Dermis blood vessel endothelial cell (primary cell): Measurements from ENCODE around the gene MAP2K7. TPM values are rescaled to one million over a fixed set of nuclear protein-coding genes. Genes with fewer than 3 reads are reported as not detected.
"Not testable (repeated sequence)": the region's sequence is repeated elsewhere in the genome, so short reads cannot be mapped to it uniquely, and the experiment has no call there.

ENCODE experiments used
- DNase-seq: peaks from one replicate; pipeline ENCODE4 v3.0.0; 2010
- total RNA-seq: library from RNA; depleted of rRNA; stranded (reverse); fragments of >200 nt; gene quantifications from 2 replicates; pipeline ENCODE4 v1.2.3, GENCODE V29; 2014

The MAP2K7 gene
- 10.4 and 18.8 TPM in 2 replicates for total RNA-seq

DNA sequence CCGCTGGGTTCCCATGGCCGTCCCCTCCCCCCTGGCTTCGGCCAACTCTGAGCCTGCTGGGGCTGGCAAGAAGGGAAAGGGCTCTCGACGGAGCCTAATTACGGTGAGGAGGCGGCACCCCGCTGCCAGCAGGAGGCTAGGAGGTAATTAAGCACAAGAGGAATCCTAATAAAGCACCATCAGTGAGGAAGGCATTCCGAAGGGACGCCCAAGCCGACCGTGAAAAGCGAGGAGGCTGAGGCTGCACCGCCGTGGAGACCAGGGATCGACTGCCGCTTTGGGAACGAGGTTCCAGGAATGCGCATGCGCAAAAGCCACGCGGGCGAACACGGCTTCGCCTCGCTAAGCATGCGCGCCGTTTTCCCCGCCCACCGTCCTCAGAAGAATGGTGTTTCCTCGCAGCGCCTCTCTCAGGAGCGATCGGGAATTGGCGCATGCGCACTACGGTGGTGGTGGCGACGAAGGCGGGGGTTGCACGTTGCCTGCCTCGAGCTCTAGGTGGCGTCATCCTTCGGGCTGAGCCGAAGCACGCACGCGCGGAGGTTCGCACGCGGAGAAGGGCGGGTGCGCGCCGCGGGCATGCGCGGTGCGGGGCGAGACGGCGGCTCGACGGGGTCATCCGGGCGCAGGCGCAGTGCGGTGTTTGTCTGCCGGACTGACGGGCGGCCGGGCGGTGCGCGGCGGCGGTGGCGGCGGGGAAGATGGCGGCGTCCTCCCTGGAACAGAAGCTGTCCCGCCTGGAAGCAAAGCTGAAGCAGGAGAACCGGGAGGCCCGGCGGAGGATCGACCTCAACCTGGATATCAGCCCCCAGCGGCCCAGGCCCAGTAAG is at the start of gene MAP2K7:
TSS of gene MAP2K7 (plus strand) at position 634 of the 830 bp plus-strand sequence. CDS start at position 702, 68 bp downstream.
- peak; percentile 100 for DNase-seq

DNA sequence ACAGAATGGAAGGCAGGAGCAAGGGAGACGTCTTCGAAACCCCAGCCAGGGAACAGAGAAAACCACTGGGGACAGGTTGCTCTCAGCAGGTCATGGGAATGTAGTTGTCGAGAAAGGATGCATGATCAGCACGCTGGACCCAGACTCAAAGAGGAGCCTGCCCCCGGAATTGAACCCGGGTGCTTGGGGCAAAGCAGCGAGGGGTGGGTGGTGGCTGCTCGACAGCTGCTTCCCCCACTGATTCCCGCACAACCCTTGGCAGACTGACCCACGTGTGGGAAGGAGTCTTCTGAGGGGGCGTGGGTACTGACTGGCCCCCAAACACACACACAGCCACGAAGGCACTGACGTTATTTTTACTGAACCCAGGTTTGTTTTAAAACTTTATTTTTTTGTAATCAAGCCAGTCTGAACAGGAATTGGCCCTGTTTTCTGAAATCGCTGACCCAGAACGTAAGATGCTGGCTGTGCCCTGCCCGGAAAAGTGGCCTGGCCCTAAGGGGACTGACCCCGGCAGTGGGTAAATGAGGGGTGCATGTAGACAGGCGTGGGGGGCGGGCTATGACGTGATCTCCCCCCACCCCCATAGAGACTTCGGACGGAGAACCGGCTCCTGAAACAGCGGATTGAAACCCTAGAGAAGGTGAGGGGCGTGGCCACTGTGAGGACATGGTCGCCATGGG is 48.1 kb upstream of the MAP2K7 start:
- DNase-seq: no peak

DNA sequence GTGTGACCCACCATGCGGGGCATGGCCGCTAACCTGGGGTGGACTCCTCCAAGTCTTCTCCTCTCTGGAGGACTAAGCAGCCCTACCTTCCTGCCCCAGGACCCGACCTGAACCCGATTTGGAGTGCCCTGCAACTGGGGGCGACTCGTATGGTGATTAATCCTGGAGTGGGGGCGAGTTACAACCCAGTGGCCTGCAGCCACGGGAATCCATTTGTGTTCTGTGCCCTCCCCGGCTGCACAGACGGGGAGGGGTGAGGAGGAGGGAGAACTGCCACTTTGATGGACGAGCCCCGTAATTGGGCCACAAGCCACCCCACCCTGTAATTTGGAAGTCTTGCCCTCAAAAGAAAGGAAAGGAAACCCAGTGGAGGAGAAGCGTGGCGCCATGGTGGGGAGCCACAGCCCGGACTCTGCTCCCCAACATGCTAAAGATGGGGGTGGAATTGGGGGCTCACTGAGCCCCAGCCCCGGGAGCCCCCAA is 47.5 kb upstream of the MAP2K7 start:
- no peak for DNase-seq

DNA sequence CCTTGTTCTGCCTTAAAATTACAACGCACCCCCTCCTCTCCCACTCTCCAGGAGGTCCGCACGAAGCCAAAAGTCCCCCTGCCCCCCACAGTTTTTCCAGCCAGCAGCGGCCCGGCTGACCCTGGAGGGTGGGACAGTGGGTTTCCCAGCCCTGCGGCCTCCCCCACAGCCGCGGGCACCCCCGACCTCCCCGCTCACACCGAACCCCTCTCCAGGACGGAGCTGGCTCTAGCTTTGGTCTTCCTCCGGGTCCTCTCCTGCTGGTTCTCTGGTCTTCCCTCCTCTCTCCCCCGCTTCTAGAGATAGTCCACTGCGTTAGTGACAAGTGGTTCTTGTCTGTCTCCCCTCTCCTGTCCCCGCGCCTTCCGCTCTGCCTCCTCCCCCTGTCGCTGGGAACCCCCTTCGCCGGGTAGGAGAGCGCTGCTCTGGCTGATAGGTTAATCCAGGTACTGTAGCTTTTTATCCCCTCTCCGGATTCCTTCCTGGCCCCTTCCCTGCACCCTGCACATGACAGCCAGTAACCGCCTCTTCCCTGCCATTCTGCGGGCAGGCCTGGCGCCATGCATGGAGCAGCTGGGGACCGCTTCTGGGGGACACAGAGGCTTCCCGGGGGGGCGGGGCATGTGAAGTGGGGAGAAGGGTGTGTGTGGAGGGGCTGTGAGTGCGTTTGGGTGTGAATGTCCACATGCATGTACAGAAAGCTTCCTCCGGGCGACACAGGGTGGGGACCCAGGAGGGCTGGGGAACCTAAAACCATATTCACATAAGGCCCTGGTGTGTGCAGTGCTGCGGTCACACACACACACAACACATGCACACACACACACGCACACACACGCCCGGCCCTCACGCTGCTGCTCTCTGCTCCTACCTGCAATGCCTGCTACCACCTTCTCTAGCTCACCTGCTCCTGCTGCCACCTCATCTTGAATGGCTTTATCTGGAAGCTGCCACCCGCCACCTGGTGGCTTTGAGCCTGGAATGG is 46.7 kb upstream of the MAP2K7 start:
- DNase-seq: no peak

DNA sequence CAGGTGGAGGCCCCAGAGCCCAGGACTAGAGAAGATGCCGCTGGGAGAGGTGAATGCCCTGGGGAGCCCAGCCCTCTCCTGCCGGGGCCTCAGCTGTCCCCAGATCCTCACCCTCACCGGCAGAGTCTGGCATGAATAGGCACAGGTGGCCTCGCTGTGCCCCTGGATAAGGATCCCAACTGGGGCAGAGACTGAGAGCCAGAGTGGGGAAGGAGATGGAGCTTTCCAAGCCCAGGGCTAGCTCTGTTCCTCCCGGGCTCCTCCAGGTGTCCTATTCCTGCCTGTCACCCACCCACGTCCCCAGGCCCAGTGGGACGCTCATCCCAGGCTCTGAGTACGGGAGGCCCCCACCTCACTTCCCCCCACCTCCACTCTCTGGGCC is 46.0 kb upstream of the MAP2K7 start:
- DNase-seq: no peak

DNA sequence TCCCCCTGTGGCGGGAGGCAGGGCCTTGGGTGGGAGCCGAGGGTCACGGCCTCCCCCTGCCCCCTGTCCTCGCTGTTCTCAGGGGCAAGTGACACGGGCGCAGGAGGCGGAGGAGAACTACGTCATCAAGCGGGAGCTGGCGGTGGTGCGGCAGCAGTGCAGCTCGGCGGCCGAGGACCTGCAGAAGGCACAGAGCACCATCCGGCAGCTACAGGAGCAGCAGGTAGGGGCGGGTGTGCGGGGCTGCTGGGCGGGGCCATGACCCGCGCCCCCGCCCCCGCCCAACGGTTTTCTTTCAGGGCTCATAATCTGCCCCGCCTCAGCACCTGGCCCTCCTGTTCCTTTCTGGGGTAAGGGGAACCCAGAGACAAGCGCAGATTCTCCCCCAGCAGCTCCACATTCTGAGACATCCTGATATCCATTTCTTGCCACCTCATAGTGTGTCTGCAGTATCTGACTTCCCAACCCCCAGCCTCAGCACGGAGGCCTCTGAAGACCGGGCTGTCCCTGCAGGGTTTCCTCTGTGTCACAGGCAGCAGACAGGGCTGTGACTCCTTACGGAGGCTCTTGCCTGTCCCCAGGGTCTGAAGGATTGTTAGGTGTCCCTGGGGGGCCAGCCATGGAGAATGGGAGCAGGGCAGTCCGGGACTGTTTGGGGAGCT is 45.4 kb upstream of the MAP2K7 start:
- no peak for DNase-seq

DNA sequence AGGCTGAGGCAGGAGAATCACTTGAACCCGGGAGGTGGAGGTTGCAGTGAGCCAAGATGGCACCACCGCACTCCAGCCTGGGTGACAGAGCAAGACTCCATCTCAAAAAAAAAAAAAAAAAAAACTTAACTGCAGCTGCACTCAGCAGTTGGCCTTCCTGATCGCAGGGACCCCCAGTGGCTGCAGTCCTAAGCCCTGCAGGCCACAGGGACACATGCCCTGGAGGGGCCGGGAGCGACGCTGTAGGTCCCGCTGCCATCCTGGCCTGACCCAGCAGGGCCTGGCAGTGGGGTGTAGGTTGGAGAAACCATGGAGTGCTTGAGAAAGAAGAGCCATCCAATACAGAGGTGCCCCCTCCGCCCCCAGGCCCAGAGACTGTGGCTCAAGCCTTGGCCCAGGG is 44.6 kb upstream of the MAP2K7 start:
- not testable (repeated sequence) for DNase-seq

DNA sequence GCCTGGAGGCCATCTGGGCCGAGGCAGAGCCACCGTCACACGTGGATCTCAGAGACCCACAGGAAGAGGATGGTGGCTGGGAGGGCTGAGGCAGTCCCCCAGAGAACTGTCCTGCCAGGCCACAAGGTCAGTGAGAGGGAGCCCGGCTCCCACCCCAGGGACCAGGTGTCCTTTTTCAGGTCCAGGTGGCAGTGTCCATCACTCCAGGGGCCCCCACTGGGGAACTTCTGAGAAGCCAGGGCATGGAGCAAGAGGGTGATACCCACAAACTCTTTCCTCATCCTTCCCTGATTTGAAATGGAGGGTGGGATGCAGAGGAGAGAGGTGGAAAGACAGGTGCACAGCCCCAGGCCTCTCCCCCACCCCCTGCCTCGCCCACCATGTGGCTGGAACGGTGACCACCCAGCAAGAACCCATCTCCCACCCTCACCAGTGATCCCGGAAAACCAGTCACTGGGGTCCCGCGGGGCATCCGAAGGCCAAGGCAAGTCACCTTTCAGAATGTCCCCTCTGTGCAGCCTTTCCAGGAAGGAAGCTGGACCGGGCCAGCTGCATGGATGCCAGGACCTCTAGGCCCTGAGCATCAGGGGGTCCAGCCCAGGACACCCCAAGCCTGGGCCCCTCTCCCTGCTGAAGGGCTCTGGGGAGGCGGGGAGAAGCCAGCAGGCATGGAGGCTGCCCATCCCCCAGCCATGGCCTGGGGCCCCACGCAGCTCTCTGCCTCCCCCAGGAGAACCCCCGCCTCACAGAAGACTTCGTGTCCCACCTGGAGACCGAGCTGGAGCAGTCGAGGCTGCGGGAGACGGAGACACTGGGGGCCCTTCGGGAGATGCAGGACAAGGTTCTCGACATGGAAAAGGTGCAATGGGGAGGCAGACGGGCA is 43.6 kb upstream of the MAP2K7 start:
- no peak for DNase-seq

DNA sequence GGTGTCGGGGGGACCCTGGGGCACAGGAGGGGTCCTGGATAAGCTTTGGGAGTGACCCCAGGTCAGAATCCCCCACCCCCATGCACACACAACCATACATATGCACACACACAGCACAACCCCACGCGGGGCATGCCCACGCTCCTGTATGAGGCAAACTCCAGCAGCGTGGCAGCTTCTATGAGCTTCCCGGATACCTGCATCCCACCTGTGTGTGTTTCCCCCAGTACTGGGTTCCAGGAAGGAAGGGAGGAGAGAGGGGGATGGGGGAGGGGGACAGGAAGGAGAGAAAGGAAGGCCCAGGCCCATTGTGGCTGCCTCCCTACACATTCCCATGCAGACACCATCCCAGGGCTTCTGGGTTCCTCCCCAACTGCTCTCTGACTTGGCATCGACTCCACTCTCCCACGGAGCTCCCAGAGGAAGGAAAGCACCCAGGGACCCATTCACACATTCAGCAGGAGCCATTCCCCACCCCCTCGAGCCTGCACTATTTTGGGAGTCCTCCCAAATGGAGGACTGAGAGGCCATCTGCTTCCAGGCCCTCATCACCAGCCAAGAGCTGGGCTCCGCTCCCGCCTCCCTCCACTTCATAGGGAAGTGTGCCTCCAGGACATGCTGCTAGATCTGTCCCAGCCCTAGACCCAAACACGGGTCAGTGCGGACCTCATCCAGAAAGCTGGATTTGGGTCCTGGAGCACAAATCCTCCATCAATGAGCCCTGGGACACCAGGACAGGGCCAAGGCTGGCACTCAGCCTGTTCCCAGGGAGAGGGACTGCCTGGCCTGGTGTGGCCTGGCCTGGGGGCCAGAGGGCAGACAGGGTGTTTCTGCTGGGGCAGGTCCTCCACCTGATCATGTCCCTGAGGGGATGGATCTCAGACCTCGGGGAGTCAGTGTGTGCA is 42.7 kb upstream of the MAP2K7 start:
- DNase-seq: no peak

DNA sequence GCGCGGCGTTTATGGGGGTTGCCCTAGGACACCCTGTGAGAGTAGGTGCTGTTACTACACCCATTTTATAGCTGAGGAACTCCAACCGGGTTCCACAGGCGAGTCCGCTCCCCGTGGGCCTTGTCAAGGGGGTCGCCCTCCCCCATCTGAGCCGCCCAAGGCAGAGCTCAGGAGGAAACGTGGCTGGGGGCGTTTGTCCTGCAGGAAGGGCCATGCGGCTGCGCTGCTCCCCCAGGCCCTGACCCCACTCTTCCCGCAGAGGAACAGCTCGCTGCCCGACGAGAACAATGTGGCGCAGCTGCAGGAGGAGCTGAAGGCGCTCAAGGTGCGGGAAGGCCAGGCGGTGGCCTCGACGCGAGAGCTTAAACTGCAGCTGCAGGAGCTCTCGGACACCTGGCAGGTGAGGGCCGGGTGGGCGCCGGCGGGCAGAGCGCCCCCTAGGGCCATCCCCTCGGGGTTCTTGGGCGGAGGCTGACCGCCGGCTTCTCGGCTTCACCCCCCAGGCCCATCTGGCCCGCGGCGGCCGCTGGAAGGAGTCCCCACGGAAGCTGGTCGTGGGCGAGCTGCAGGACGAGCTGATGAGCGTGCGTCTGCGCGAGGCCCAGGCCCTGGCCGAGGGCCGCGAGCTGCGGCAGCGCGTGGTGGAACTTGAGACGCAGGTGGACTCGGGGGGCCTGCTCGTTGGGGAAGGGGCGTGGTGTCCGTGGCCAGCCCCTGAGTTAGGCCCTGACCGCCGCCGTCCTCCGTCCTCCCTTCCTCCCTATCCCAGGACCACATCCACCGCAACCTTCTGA is 41.9 kb upstream of the MAP2K7 start:
- DNase-seq: peak; percentile 13

DNA sequence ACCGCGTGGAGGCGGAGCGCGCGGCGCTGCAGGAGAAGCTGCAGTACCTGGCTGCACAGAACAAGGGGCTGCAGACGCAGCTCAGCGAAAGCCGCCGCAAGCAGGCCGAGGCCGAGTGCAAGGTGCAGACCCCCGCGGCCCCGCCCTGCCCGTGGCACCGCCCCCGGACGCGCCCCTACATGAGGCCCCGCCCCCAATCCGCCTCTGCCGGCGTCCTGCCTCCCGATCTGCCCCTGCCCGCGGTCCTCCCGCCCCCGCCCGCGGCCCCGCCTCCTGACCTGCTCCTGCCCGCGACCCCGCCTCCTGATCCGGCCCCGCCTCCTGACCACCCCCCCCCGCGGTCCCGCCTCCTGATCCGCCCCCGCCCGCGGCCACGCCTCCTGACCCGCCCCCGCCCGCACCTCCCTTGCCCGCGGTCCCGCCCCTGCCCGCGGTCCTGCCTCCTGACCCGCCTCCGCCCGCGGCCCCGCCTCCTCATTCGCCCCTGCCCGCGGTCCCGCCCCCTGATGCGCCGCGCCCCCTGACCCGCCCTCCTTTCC is 41.2 kb upstream of the MAP2K7 start:
- DNase-seq: peak; percentile 73

DNA sequence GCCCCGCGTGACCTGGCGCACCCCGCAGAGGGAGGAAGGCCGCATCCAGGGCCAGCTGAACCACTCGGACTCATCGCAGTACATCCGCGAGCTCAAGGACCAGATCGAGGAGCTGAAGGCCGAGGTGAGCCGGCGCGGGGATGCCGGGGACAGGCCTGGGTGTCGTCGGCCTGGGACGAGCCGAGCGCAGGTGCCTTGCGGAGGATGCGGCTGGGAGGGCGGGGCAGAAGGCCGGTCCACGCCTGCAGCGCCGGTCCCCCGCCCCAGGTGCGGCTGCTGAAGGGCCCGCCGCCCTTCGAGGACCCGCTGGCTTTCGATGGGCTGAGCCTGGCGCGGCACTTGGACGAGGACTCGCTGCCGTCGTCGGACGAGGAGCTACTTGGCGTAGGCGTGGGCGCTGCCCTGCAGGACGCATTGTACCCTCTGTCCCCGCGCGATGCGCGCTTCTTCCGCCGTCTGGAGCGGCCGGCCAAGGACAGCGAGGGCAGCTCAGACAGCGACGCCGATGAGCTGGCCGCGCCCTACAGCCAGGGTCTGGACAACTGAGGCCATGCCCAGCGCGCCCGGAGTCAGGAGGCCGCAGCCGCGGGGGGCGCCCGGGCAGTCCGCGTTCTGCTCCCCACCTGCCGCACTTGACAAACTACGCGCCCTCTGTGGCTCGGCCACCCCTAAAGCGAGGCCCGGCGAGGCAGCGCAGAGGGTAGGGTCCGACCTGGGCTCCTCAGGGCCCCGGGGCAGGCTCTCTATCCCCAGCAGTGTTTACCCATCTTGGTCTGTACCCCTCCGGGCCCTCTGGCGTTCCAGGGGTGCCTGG is 40.3 kb upstream of the MAP2K7 start:
- DNase-seq: no peak

DNA sequence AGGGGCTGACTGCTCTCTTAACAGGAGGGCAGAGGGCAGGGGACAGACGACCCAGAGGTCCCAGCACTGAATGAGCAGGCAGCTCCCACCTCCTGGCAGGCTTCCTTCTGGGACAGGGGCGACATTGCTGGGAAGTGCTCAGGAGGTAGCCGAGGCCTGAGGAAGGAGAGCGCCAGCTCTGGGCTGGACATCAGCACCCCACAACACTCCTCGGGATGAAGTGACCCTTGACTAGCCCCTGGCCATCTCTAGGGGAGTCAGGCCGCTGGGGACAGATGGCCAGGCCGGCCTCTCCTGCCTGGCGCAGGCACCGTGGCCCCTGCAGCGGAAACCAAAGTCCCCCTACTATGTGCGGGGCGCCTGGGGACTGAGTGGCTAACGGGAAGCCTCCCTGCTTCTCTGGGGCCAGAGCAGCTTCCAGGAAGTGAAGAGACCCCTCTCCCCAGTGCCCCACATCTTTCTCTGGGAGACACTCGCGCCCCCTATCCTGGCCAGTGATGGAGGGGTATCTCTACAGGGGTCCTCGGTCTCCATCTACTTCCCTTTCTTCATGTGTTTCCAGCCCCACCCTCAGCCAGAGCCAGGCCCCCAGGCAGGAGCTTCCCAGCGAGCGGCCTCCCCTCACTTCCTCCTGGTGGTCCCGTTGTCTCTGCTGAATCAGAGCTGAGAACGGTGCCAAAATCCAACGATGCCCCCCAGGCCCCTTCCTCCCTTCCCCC is 39.5 kb upstream of the MAP2K7 start:
- no peak for DNase-seq

DNA sequence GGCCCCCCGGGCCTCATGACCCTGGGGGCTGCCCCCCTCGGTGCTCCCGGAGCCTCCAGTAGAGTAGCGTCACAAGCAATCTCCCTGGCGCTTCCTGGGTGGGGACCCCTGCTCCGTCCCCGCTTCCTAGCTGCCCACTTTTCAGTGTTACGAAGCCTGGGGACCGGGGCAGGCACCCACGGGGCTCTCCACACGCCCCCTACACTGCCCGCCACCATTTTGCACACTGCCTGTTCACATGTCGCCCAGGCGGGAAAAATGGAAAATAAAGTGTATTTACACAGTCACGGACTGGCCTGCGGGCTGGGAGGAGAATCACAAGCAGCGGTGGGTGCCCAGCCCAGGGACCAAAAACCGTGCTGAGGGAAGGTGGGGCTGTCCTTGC is 39.0 kb upstream of the MAP2K7 start:
- no peak for DNase-seq

DNA sequence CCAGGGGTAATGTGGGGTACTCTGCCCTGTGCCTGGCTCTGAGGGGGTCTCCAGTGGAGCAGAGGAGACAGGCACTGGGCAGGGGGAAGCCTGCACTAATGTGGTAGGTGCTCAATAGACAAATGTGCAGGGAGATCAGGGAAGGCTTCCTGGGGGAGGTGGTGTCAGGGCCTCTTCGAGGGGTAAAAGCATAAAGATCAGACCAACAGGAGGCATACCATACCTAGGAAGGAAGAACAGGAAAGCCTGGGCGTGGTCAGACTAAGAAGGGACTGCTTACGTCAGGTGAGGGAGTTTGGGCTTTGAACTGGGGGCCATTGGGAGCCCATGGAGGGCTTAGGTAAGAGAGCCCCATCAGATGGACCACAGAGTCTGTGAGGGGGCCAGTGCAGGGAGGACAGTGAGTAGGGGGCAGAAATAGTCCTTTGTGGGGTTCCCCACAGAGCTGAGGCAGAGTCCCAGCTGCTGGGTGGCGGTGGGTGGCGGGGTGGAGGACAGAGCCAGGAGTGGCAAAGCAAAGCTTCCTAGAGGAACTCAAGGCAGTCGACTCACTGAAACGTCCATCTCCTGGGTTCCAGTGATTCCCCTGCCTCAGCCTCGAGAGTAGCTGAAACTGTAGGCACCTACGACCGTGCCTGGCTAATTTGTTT is 38.3 kb upstream of the MAP2K7 start:
- DNase-seq: no peak

DNA sequence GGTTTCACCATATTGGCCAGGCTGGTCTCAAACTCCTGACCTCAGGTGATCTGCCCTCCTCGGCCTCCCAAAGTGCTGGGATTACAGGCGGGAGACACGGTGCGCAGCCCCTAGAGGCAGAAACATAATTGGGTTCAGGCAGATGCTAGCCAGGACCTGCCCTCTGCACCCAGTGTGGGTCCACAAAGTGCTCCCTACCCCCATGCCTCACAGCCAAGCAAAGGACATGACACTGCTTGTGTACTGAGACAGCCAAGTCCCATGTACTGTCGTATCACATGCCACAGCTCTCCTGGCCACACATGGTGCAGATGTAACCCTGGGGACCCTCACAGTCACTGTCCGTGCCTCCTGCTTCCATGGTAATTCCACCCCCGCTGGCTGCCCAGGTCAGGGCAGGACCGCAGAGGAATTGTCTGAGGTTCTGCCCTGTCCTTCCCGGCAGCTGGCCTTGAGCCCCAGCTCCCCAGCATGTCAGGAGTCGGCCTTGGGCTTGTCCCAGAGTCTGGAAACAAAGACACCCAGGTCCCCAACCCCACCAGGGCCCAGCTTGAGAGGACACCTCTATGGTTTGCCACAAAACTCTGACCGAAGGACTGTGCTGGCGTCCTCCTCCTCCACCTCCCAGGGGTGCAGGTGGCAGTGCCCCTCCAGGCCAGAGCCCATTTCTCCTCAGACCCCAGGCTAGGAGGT is 37.1 kb upstream of the MAP2K7 start:
- no peak for DNase-seq
